Caki2 (cell line): ENCODE measurements around the gene EML6. TPM values are rescaled to one million over a fixed set of nuclear protein-coding genes. Genes with fewer than 3 reads are reported as not detected.
"Not testable (repeated sequence)": the region's sequence is repeated elsewhere in the genome, so short reads cannot be mapped to it uniquely, and the experiment has no call there.

ENCODE experiments used
- DNase-seq: peaks from one replicate; pipeline ENCODE4 v3.0.0-alpha.2; 2015; ENCODE audit warnings: low read depth
- in situ Hi-C: cut with HindIII; loops from 2 replicates; pipeline ENCODE4 v1.10.0; 2016; ENCODE audit warnings: low sequenced_read_pairs, low pct_unique_long_range_greater_than_20kb, mixed read lengths
- total RNA-seq: library from RNA; depleted of rRNA; stranded (reverse); fragments of >200 nt; shearing (Covaris generic); gene quantifications from 2 replicates; pipeline ENCODE4 v1.2.3, GENCODE V29; 2014; ENCODE audit warnings: low replicate concordance

The EML6 gene
- total RNA-seq, 1 experiment from 2014 or later = not detected

- DNase-seq = peak; percentile 35
Measured at GRCh38 chr2:54859997-54860701, 136.7 kb downstream of the EML6 start.

GRCh38 chr2:54862229-54862628 lies 138.8 kb downstream of the EML6 start:
- no peak for DNase-seq
- in situ Hi-C loops = no loop called here

More at GRCh38 chr2:54859997-54860701, 136.7 kb downstream of the EML6 start:
- in situ Hi-C loops = no loop called here

- DNase-seq = no peak
- in situ Hi-C loops = no loop called here
Measured at GRCh38 chr2:54862742-54863141, 139.3 kb downstream of the EML6 start.

GRCh38 chr2:54863660-54864059 lies 140.2 kb downstream of the EML6 start:
- no peak for DNase-seq
- in situ Hi-C loops = no loop called here

- in situ Hi-C loops = no loop called here
- no peak for DNase-seq
Measured at GRCh38 chr2:54864096-54864495, 140.6 kb downstream of the EML6 start.

- no peak for DNase-seq
- in situ Hi-C loops = no loop called here
Measured at GRCh38 chr2:54864727-54865126, 141.3 kb downstream of the EML6 start.

GRCh38 chr2:54866179-54866578 lies 142.7 kb downstream of the EML6 start:
- in situ Hi-C loops = no loop called here
- DNase-seq = no peak

- in situ Hi-C loops = no loop called here
- DNase-seq = no peak
Measured at GRCh38 chr2:54866868-54867267, 143.4 kb downstream of the EML6 start.

GRCh38 chr2:54867457-54867856 lies 144.0 kb downstream of the EML6 start:
- no peak for DNase-seq
- in situ Hi-C loops = no loop called here

GRCh38 chr2:54871457-54872107 lies 148.1 kb downstream of the EML6 start:
- in situ Hi-C loops = no loop called here
- no peak for DNase-seq

GRCh38 chr2:54872780-54873179 lies 149.3 kb downstream of the EML6 start:
- DNase-seq = no peak
- in situ Hi-C loops = no loop called here

- DNase-seq, in situ Hi-C loops: not testable (repeated sequence)
Measured at GRCh38 chr2:54873236-54873635, 149.8 kb downstream of the EML6 start.

GRCh38 chr2:54876764-54877163 lies 153.3 kb downstream of the EML6 start:
- DNase-seq = no peak
- in situ Hi-C loops = no loop called here

GRCh38 chr2:54878182-54878581 lies 154.7 kb downstream of the EML6 start:
- no peak for DNase-seq
- in situ Hi-C loops = no loop called here

GRCh38 chr2:54879032-54879431 lies 155.6 kb downstream of the EML6 start:
- in situ Hi-C loops = no loop called here
- no peak for DNase-seq

- in situ Hi-C loops = no loop called here
- DNase-seq = no peak
Measured at GRCh38 chr2:54879598-54880332, 156.3 kb downstream of the EML6 start.

GRCh38 chr2:54880428-54880827 lies 157.0 kb downstream of the EML6 start:
- in situ Hi-C loops = no loop called here
- no peak for DNase-seq

GRCh38 chr2:54881759-54882158 lies 158.3 kb downstream of the EML6 start:
- in situ Hi-C loops = no loop called here

GRCh38 chr2:54885891-54886290 lies 162.4 kb downstream of the EML6 start:
- in situ Hi-C loops = no loop called here
- DNase-seq = no peak

More at GRCh38 chr2:54881759-54882158, 158.3 kb downstream of the EML6 start:
- no peak for DNase-seq
